ENCODE data around the gene EIF2AK2.

Gene EIF2AK2

DNA sequence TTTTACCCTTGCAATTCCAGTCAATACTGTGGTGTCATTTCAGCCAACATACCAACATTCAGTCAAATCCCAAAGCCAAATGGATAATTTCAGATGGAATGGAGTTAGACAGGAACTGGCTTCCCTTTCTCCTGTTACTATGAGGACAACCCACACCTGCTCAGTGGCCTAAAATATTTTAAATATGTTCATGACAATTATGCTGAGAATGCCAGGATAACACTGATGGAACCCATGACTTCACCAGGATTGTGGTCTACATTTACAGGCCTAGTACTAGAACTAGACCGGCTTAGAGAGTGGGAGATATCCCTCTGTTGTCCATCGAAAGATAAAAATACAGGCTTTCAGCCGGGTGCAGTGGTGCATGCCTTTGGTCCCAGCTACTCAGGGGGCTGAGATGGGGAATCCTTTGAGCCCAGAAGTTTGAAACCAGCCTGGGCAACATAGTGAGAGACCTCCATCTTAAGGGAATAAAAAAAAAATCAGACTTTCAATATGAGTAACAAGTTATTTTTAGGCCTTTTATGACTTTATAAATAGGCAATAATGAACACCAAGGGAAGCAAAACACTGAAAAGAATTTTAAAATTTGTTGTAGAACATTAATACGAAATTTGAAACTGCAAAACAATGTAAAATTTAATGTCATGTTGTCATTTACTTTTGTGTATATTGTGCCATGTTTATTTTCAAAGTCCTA, 58.2 kb downstream of the EIF2AK2 start:
- no peak for DNase-seq

DNA sequence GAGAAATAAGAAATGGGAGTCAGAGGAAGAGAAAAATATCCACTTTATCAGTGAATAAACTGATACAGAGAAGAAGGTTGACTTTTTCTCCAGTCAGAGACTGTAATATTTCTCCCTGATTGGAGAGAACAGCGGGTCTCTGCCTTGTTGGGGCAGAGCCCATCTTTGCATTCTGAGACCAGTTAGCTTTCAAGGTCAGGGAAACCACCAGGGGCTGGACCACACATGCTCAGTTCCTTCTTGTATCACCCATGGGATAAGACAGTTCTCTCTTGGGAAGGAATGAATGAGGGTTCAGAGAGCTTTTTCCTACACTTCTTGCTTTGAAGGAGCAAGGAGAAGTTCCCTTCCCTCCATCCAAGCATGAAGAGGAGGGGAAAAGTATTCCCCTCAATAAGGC, 60.2 kb downstream of the EIF2AK2 start:
- DNase-seq: no peak

DNA sequence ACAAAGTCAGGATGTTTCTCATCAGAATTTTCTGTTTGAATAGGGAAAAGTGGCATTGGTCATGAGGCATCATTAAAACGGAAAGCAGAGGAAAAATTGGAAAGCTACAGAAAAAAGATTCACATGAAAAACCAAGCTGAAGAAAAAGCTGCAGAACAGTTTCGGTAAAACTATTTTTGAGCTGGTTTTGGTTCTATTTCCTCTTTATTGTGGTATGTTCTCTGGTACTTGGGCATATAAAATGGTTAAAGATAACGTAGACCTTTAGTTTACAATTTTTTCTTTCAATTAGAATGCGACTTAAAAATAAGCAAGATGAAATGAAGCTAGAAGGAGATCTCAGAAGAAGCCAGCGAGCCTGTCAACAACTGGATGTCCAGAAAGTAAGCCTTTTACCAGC, 64.9 kb downstream of the EIF2AK2 start:
- DNase-seq: no peak

- DNase-seq: no peak
Observed at GRCh38 chr2:37090019-37090477, 66.7 kb downstream of the EIF2AK2 start.

GRCh38 chr2:37085731-37086147, 71.0 kb downstream of the EIF2AK2 start:
- no peak for DNase-seq

DNA sequence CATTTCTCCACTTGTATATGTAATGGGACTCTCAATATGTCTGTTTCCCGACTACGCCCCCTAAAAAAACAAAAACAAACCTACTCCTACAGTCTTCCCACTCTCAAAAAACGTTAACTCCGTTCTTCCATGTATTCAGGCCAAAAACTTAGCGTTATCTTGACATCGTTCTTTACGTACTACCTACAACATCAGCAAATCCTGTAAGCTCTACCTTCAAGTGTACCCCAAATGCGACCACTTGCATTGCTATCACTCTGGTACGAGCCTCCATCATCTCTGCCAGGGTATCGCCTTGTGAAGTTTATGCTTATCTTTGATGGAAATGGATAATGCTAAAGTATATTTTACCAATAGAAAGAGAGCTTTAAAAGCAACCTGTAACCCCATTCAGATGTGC, 72.0 kb downstream of the EIF2AK2 start:
- DNase-seq: no peak

- DNase-seq: peak; percentile 76
Observed at GRCh38 chr2:37083873-37084794, 72.6 kb downstream of the EIF2AK2 start, which contains the start of the genes GPATCH11 and HEATR5B. TSS of gene GPATCH11 (plus strand) at chr2:37084518. CDS start at chr2:37088382, 3,864 bp downstream. TSS of gene HEATR5B (minus strand) at chr2:37084372. CDS start at chr2:37083414, 958 bp downstream.

GRCh38 chr2:37080689-37081088, 76.1 kb downstream of the EIF2AK2 start:
- DNase-seq: no peak

- DNase-seq: no peak
Observed at GRCh38 chr2:37080266-37080665, 76.5 kb downstream of the EIF2AK2 start.

- no peak for DNase-seq
Observed at GRCh38 chr2:37070931-37071330, 85.8 kb downstream of the EIF2AK2 start.

GRCh38 chr2:37068686-37069085, 88.1 kb downstream of the EIF2AK2 start:
- no peak for DNase-seq

GRCh38 chr2:37061776-37062175, 95.0 kb downstream of the EIF2AK2 start:
- DNase-seq: no peak

GRCh38 chr2:37061013-37061711, 95.6 kb downstream of the EIF2AK2 start:
- DNase-seq: no peak

GRCh38 chr2:37060446-37060845, 96.3 kb downstream of the EIF2AK2 start:
- no peak for DNase-seq

DNA sequence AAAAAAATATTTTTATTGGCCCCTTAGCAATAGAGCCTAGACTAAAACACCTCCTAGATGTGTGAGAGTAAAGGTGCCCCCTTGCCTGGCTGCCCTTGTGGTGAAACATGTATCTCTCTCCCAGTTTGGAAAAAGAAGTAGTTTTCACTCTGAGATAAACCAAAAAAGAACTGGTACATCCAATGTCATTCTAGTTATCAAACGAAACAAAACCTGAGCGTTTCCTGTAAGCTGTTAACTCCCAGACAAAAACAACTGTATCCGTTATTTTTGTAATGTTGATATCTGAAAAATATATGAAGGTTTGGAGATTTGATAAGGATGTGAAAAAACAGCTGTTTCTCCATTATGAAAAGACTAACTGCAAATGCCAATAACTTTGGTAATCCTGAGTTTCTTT, 96.9 kb downstream of the EIF2AK2 start:
- DNase-seq: no peak

DNA sequence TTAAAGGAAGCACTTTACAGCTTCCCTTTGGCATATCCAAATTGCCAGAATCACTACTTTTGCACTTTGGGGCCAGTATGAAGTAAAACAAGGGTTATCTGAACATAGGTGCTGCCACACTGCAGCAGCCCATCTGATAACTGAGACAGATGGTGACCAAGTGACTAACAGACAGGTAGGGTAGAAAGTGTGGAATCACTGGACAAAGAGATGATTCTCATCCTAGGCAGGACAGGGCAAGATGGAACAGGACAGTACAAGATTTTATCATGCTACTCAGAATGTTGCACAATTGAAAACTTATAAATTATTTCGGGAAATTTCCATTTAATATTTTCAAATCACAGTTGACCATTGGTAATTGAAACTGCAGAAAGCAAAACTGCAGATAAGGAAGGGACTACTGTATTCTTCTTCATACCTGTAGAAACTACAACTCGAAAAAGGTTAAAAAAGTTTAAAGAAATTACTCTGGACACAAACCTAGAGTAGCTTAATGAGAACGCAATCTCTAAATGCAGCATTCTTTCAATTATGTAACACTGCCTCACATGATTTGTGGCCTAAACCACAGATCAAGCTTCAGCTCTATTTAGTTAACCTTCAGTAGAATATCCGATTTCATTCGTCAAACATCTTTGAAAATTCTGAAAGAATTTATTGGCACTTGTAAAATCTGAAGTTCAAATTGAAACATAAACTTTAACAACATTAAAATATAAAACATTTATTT, 104.0 kb downstream of the EIF2AK2 start:
- no peak for DNase-seq

All from 8988T (cell line).